Measurements from ENCODE around the gene OTOG. TPM values are rescaled to one million over a fixed set of nuclear protein-coding genes. Genes with fewer than 3 reads are reported as not detected.

The OTOG gene
- total RNA-seq, 1 experiment from 2014 or later: 0.35 TPM

DNA sequence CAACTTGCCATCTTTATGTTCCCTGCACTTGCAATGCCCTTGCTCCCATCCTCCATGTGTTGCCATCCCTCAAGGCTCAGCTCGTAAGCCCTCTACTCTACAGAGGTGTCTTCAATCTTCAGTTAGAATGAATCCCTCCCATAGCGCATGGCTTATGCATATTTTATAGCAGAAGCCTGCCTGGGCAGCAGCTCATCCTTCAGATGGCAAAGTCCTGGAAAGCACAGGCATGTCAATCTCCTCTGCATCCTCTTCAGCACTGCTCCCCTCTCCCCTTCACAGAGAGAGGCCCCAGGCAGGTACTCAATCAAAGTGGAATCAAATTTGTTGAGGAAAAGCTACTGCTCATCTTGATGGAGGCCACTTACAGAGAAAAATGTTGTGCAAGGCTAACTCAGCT, 39.3 kb upstream of the OTOG start:
- Mint-ChIP-seq H3K27ac (no peak overlapping the region), H3K27me3 (ENCODE audit: low read depth) (peaks cover 10% of the 10 kb centered on the region), H3K36me3 (ENCODE audit: insufficient read depth in 1 of 3, low read depth in 3 of 3) (no peaks in the 10 kb centered on the region), H3K9me3 (no peaks in the 10 kb centered on the region), H3K4me1 (peaks cover 9 to 15% of the 10 kb centered on the region in 2 experiments), H3K4me3 (no peak overlapping the region)
- no CpG with 5 or more reads among the region's 2 CpGs for WGBS (ENCODE audit: extremely low coverage, insufficient read length, low lambda C conversion rate)
- H3T11ph ChIP-seq (ENCODE audit: low read length): no peak overlapping the region
- no peaks in the 10 kb centered on the region for H3K27me3 ChIP-seq (ENCODE audit: insufficient read depth, low read length)
- H4K20me1 ChIP-seq (ENCODE audit: control insufficient read depth, insufficient read depth, insufficient read length): no peaks in the 10 kb centered on the region
- no peak overlapping the region for H3K9ac ChIP-seq (ENCODE audit: extremely low read depth, insufficient read length, low read length)
- TF ChIP-seq, protein P1, sequence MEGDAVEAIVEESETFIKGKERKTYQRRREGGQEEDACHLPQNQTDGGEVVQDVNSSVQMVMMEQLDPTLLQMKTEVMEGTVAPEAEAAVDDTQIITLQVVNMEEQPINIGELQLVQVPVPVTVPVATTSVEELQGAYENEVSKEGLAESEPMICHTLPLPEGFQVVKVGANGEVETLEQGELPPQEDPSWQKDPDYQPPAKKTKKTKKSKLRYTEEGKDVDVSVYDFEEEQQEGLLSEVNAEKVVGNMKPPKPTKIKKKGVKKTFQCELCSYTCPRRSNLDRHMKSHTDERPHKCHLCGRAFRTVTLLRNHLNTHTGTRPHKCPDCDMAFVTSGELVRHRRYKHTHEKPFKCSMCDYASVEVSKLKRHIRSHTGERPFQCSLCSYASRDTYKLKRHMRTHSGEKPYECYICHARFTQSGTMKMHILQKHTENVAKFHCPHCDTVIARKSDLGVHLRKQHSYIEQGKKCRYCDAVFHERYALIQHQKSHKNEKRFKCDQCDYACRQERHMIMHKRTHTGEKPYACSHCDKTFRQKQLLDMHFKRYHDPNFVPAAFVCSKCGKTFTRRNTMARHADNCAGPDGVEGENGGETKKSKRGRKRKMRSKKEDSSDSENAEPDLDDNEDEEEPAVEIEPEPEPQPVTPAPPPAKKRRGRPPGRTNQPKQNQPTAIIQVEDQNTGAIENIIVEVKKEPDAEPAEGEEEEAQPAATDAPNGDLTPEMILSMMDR (conservative IDR thresholded peaks at IDR 0.05): no peak
- no peak overlapping the region for H2BK12ac ChIP-seq (ENCODE audit: insufficient read length, low read depth, low read length)
- H2AFZ ChIP-seq (ENCODE audit: low read length): no peak overlapping the region
- no peak overlapping the region for H2BK20ac ChIP-seq (ENCODE audit: low read depth, low read length, poor library complexity, severe bottlenecking)
- H3K14ac ChIP-seq (ENCODE audit: insufficient read depth, low read length): no peak overlapping the region
- H4K8ac ChIP-seq (replicated peaks; ENCODE audit: insufficient read length, low read depth, low read length): no peak overlapping the region
- no peak overlapping the region for H2AK5ac ChIP-seq (ENCODE audit: insufficient read length, low read length)
- H2BK120ac ChIP-seq (ENCODE audit: low read depth, low read length, poor library complexity, severe bottlenecking): no peak overlapping the region
- H3K4me1 ChIP-seq (ENCODE audit: insufficient read depth, low read length): no peaks in the 10 kb centered on the region
- no peak for DNase-seq
- H2BK15ac ChIP-seq (ENCODE audit: low read depth, low read length): no peak overlapping the region
- no peak overlapping the region for H3K27ac ChIP-seq (ENCODE audit: insufficient read length, low read depth, low read length)
- no peaks in the 10 kb centered on the region for H3K79me1 ChIP-seq (ENCODE audit: insufficient read depth, low read depth, low read length, poor library complexity, severe bottlenecking)
- H3K9me3 ChIP-seq (ENCODE audit: control insufficient read depth, low read depth, low read length): no peaks in the 10 kb centered on the region
- H3K79me2 ChIP-seq (ENCODE audit: insufficient read depth, low read length): no peaks in the 10 kb centered on the region
- H2BK5ac ChIP-seq (ENCODE audit: insufficient read length, low read length): no peak overlapping the region
- no peak overlapping the region for H3K4me2 ChIP-seq (ENCODE audit: insufficient read depth, insufficient read length, low read length)
- H3K4ac ChIP-seq (ENCODE audit: low read depth, low read length): no peak overlapping the region
- H4K91ac ChIP-seq (ENCODE audit: insufficient read length, low read depth, low read length): no peak overlapping the region
- no peak overlapping the region for H3K56ac ChIP-seq (ENCODE audit: insufficient read length, low read depth, low read length)
- no peak overlapping the region for H3K18ac ChIP-seq (ENCODE audit: insufficient read length, low read depth, low read length)
- H3K23ac ChIP-seq (ENCODE audit: insufficient read length, low read depth, low read length): no peak overlapping the region
- H4K5ac ChIP-seq (ENCODE audit: insufficient read length, low read depth, low read length): no peak overlapping the region
- no peaks in the 10 kb centered on the region for H3K23me2 ChIP-seq (ENCODE audit: insufficient read length, low read depth, low read length, poor library complexity, severe bottlenecking)
